Breast epithelium (tissue), 4 donors: Measurements from ENCODE around the gene SLC38A9. TPM values are rescaled to one million over a fixed set of nuclear protein-coding genes. Genes with fewer than 3 reads are reported as not detected.

ENCODE experiments used
- DNase-seq, 2 donors: peaks; one replicate each; pipeline ENCODE4 v3.0.0-alpha.2; 2019; ENCODE audit warnings: low spot score in 2 of 2
- H3K27ac ChIP-seq, 2 donors: fragments of 200-600 bp; sonication (generic) in 1 of 2; one replicate each; pipeline ENCODE4 v1.5.1; 2016 to 2019; ENCODE audit warnings: mild to moderate bottlenecking in 1 of 2
- H3K27me3 ChIP-seq, 2 donors: fragments of 200-600 bp; sonication (generic) in 1 of 2; one replicate each; pipeline versions ENCODE4 v1.5.1 to v1.6.0; 2017 to 2019; ENCODE audit warnings: control low read depth in 1 of 2, mild to moderate bottlenecking in 1 of 2
- H3K36me3 ChIP-seq: fragments of 200-600 bp; one replicate; pipeline ENCODE4 v1.5.1; 2019
- H3K4me1 ChIP-seq, 2 donors: fragments of 200-600 bp; sonication (generic); one replicate each; pipeline ENCODE4 v1.5.1; 2016 to 2019; ENCODE audit warnings: control low read depth in 1 of 2
- H3K4me3 ChIP-seq, 3 donors: fragments of 200-600 bp; sonication (generic); 1 replicate in 2 of 3; 2 replicates in 1 of 3; pipeline ENCODE4 v1.5.1; 2016 to 2019; ENCODE audit warnings: mild to moderate bottlenecking in 3 of 3, moderate library complexity in 2 of 3
- H3K9me3 ChIP-seq, 2 donors: fragments of 200-600 bp; sonication (generic) in 1 of 2; one replicate each; pipeline ENCODE4 v1.5.1; 2016 to 2019; ENCODE audit warnings: control low read depth in 1 of 2
- CTCF ChIP-seq, 3 donors: fragments of 450-650 bp; IDR thresholded peaks; one replicate each; pipeline ENCODE4 v1.5.1; 2016 to 2017; ENCODE audit warnings: antibody characterized with exemption in 3 of 3, mild to moderate bottlenecking in 3 of 3, moderate library complexity in 3 of 3
- POLR2A ChIP-seq: fragments of 450-650 bp; IDR thresholded peaks from one replicate; pipeline ENCODE4 v1.6.1; 2016; ENCODE audit warnings: antibody characterized with exemption, mild to moderate bottlenecking, moderate library complexity
- POLR2AphosphoS5 ChIP-seq, 3 donors: sonication (generic); formaldehyde crosslinking; IDR thresholded peaks; one replicate each; pipeline ENCODE4 v1.6.1; 2017; ENCODE audit warnings: antibody characterized with exemption in 3 of 3
- intact Hi-C: fragments of 100-400 bp; cut with DNase I; formaldehyde crosslinking; loops from one replicate; pipeline ENCODE4 v1.15.1; 2023; ENCODE audit warnings: low total_unique reads
- total RNA-seq, 3 donors: library from RNA; depleted of rRNA; stranded (reverse); fragments of >200 nt; gene quantifications; one replicate each; pipeline ENCODE4 v1.1.0, GENCODE V29; 2016

The SLC38A9 gene
- total RNA-seq, 3 donors from 2014 or later: 25.2 to 35.1 (median 28.6) TPM

GRCh38 chr5:55591686-55592085, 120.4 kb downstream of the SLC38A9 start:
- Histone ChIP-seq H3K27ac (no peak overlapping the region), H3K27me3 (no peaks in the 10 kb centered on the region), H3K4me3 (no peak overlapping the region), H3K4me1 (no peaks in the 10 kb centered on the region), H3K9me3 (no peaks in the 10 kb centered on the region), H3K36me3 (no peaks in the 10 kb centered on the region)
- no peak for TF ChIP-seq CTCF (IDR thresholded peaks at IDR 0.05)
- TF ChIP-seq POLR2A: no peak
- TF ChIP-seq POLR2AphosphoS5 (IDR thresholded peaks at IDR 0.05): no peak
- no peak for DNase-seq
- intact Hi-C loops: loop anchor here (10.0 kb wide), 1 partner anchor 57 kb away; the partner anchor contains the start of gene PLPP1

GRCh38 chr5:55585206-55585610, 126.9 kb downstream of the SLC38A9 start:
- peak overlapping the region; percentile 30 to 35 for H3K27ac ChIP-seq
- no peaks in the 10 kb centered on the region for H3K36me3 ChIP-seq
- H3K27me3 ChIP-seq: no peaks in the 10 kb centered on the region
- H3K9me3 ChIP-seq: no peaks in the 10 kb centered on the region
- intact Hi-C loops: no loop called here
- H3K4me1 ChIP-seq: no peaks in the 10 kb centered on the region
- no peak overlapping the region for H3K4me3 ChIP-seq
- TF ChIP-seq POLR2A (no peak), CTCF (IDR thresholded peaks at IDR 0.05) (no peak), POLR2AphosphoS5 (IDR thresholded peaks at IDR 0.05) (no peak)
- DNase-seq: no peak

- intact Hi-C loops: no loop called here
- Histone ChIP-seq H3K36me3 (no peaks in the 10 kb centered on the region), H3K27me3 (no peaks in the 10 kb centered on the region), H3K4me3 (no peak overlapping the region), H3K27ac (peak overlapping the region in 1 of 2 donors; percentile 35), H3K9me3 (no peaks in the 10 kb centered on the region), H3K4me1 (no peaks in the 10 kb centered on the region)
- DNase-seq: no peak
- TF ChIP-seq CTCF (IDR thresholded peaks at IDR 0.05) (no peak), POLR2AphosphoS5 (IDR thresholded peaks at IDR 0.05) (no peak), POLR2A (no peak)
Measured at GRCh38 chr5:55584398-55585205, 127.5 kb downstream of the SLC38A9 start.

GRCh38 chr5:55583578-55583977, 128.5 kb downstream of the SLC38A9 start:
- H3K27ac ChIP-seq: no peak overlapping the region
- intact Hi-C loops: no loop called here
- no peaks in the 10 kb centered on the region for H3K9me3 ChIP-seq
- DNase-seq: no peak
- no peak overlapping the region for H3K4me3 ChIP-seq
- H3K27me3 ChIP-seq: no peaks in the 10 kb centered on the region
- no peaks in the 10 kb centered on the region for H3K36me3 ChIP-seq
- H3K4me1 ChIP-seq: no peaks in the 10 kb centered on the region
- TF ChIP-seq POLR2AphosphoS5 (IDR thresholded peaks at IDR 0.05): no peak
- TF ChIP-seq CTCF (IDR thresholded peaks at IDR 0.05): no peak
- no peak for TF ChIP-seq POLR2A

GRCh38 chr5:55582256-55582655, 129.9 kb downstream of the SLC38A9 start:
- no peak overlapping the region for H3K27ac ChIP-seq
- DNase-seq: no peak

More at GRCh38 chr5:55582256-55582655, 129.9 kb downstream of the SLC38A9 start:
- Histone ChIP-seq H3K4me3 (no peak overlapping the region), H3K4me1 (peaks cover 0 to 9% of the 10 kb centered on the region in 2 donors), H3K9me3 (no peaks in the 10 kb centered on the region), H3K36me3 (no peaks in the 10 kb centered on the region), H3K27me3 (no peaks in the 10 kb centered on the region)
- intact Hi-C loops: no loop called here
- TF ChIP-seq POLR2A (no peak), CTCF (IDR thresholded peaks at IDR 0.05) (no peak), POLR2AphosphoS5 (IDR thresholded peaks at IDR 0.05) (no peak)
